Stimulated activated naive CD4-positive, alpha-beta T cell (primary cell): ENCODE measurements around the gene YWHAH.

Experiments
- DNase-seq, 6 experiments: peaks; one replicate each; lab custom pipeline; 2025; lab: John Stamatoyannopoulos, UW

The YWHAH gene

GRCh38 chr22:31923747-31924146, 20.6 kb upstream of the YWHAH start:
- DNase-seq: no peak

DNA sequence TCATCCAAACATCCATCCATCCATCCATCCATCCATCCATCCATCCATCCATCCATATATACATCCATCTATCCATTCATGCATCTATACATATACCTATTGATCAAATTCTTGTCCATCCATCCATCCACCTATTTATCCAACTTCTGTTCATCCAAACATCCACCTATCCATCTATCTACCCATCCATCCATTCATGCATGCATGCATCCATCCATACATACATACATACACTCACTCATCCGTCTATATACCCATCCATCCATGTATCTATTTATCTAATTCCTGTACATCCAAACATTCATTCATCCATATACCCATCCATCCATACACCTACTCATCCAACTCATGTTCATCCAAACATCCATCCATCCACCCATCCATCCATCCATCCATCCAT, 19.3 kb upstream of the YWHAH start:
- DNase-seq: no peak

DNA sequence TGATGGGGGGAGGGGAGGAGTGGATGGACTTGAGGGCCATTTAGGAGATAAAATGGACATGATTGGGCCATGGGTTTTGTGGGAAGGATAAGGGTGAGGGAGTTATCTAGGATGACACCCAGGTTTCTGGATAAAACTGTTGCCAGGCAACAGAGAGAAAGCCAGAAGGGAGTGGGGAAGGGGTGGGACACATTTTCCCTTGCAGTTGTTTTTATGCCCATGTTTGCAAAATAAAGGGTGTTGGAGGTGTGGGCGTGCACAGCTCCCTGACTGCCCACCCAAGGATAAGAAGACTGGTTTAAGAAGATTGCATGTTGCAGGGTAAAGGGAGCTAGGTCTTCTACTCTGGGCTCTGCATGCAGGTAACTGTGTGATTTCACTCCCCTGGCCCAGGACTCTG, 18.3 kb upstream of the YWHAH start:
- DNase-seq: no peak

DNA sequence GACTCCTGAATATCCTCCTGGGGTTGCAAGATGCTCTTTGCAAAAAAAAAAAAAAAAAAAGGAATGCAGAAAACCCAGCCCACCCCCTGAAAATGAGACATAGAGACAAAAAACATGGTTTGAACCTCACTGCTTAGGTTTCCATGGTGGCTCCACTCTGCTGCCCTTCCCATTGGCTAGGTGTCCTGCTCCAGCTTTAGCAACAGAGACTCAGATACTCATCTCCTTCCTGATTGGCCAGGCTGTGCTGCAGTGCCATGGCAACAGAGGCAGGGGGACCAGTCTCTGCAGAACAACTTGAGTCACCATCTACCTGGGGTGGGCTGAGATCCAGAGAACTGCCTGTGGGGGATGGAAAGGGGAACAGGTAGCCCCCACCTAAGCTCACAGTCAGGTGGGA, 17.4 kb upstream of the YWHAH start:
- no peak for DNase-seq

DNA sequence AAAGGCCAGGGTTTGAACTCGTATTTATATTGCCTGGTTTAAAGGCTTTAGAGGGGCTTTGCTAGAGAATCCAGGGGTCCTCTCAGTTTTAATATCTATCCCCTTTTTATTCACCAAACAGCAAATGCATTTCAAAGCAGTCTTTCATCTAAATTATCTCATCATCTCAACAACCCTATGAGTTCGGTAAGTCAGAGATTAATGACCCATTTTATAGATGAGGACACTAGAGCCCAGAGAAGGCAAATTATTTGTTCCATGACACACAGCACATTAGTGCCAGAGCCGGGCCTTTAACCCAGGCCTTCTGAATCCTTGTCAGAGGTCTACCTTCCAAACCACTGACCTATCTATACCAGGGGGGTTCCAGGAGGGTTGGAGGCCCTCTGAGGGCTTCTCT, 16.8 kb upstream of the YWHAH start:
- DNase-seq: no peak

GRCh38 chr22:31929167-31929930, 15.0 kb upstream of the YWHAH start:
- DNase-seq: no peak

- no peak for DNase-seq
These were observed 11.5 kb upstream of the YWHAH start for GRCh38 chr22:31932863-31933262.

- DNase-seq: no peak
These were observed 10.9 kb upstream of the YWHAH start for GRCh38 chr22:31933406-31933805.

GRCh38 chr22:31933816-31934482, 10.4 kb upstream of the YWHAH start:
- no peak for DNase-seq

DNA sequence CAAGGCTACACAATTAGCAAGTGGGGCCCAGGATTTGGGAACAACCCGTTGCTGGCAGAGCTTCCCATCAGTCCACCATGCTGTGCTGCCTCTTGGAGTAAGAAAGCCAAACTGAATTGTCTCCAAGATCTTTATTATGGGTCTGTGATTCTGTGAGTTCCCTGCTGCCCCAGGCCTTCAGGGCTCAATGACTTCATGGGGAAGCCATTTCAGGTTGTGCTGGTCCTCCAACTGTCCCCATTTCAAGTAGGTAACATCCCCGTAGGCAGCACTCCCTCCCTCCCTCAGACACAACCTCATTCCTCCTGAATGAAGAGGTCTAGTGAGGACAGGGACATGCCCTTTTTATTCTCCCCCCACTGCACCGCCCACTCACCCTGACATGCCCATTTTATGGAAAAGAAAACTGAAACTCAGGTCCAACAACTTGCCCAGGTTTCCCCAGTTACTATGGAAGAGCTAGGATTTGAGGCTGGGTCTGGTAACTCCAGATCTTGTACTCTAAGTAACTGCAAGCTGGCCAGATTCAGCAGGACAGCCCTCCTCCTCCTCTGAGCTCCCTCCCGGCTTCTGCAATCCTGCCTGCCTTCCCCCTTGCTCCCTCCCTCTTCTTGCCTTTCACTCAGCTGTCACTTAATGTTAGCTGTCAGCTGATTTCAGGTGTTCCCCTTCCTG, 8.2 kb upstream of the YWHAH start:
- DNase-seq: no peak

GRCh38 chr22:31937341-31937740, 7.0 kb upstream of the YWHAH start:
- DNase-seq: no peak

DNA sequence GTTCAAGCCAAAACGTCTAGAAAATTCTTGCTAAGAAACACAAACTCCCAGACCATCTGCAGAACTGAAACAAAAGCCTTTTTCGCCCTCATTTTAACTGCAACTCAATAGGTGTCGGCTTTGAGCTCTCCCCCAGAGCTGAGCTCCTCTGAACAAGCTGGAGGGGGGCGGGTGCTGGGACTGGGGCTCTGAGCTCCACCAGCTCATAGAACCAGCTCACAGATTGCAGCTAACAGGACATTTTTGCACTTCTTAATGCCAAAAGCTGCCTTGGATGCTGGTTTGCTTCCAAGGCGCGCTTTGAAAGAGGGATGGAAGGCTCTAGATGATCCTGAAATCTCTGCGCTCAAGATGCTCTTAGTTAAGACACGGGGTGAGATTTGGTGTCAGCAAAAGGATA, 6.0 kb upstream of the YWHAH start:
- no peak for DNase-seq

- DNase-seq: no peak
These were observed 3.8 kb upstream of the YWHAH start for GRCh38 chr22:31940506-31940905.

GRCh38 chr22:31942091-31942490, 2.2 kb upstream of the YWHAH start:
- DNase-seq: no peak

- DNase-seq: no peak
These were observed 943 bp upstream of the YWHAH start for GRCh38 chr22:31943206-31943977.

GRCh38 chr22:31944700-31945442, 536 bp downstream of the YWHAH start:
- DNase-seq: peak in 5 of 6 experiments; percentile 30 to 69 (median 47)

- no peak for DNase-seq
These were observed 1.1 kb downstream of the YWHAH start for GRCh38 chr22:31945443-31945855.

DNA sequence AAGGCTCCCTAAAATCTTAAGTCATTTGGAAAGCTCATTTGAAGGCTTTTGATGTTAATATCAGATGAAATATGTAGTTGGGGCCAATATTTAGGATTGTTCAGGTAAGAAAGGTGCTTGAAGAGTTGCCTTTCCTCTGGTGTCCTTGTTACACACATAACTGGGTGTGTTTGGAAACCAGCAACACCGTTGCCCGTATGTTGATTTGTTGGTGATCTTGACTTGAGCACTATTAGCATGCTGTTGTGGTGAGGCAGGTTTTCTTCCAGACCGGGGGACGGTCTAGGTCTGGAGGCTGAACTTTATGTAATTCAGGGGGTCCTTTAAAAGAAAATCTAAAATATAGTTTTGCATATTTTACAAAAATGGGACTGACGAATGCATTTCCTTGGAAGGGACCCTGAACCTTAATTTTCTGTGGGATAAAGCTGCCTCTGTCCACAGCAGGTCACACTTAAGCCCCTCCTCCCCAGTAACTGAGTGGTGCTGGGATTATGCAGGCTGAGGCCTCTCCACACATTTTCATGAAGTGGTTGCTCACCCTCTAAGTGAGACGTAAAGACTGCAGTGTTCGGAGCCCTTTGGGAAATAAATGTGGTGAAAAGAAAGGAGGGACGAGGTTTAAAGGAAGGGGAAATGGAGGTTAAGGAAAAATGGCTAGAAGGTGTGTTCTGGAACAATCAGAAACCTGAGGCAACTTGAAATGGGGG, 1.8 kb downstream of the YWHAH start:
- DNase-seq: no peak

DNA sequence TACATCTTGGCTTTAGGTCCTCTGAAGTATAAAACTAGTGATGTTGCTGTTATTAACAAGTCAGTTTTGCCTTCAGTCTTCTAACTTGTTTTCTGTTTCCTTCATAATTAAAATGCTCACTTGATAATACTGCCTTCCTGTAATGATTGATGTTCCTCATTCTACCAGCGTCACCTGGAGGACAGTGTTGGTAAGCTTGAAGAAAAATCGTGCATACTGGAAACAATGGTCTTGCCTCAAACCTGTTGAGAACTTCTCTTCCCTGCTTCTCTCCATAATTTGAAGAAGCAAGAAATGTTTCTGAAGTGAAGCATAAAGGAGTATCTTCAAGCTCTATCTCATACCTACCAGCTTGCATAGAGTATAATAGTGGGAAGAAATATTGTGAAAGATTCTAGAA, 3.0 kb downstream of the YWHAH start:
- peak in 4 of 6 experiments; percentile 4 to 60 (median 36) for DNase-seq

DNA sequence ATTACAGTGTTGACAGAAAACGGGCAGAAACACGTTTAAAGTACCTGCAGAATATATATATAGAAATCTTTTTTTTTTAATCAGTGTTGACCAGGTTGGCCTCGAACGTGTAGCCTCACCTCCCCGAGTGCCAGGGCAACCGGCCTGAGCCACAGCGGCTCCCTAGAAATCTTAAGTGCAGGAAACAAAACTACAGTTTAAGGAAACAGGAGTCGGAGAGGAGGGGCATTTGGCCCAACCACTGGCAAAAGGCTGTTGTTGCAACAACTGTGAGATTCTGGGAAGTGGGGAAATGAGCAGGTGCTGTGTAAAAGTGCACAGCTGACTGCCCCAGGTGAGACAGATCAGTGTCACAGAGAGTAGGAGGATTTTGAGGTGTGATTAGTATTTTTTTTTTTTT, 3.7 kb downstream of the YWHAH start:
- DNase-seq: no peak

DNA sequence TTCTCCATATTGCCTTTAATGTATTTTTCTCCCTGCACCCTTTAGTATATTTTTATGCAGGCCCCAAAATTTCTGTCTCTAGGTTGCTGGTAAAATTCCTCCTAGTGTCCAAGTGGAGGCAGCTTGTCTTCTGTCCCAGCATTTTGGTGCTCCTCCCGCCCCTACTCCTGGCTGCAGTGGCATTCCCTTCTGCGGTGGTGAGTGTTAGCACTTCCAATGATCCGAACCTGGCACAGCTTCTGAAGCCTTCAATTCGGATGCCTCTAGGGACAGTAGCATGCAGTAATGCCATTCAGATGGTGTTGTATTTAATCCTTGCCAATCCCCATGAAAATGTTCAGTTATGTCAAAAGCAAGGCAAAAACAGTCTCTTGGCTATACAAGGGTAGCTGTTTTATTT, 5.9 kb downstream of the YWHAH start:
- DNase-seq: no peak
